ENCODE data around the gene TSKS.

The TSKS gene, protein sequence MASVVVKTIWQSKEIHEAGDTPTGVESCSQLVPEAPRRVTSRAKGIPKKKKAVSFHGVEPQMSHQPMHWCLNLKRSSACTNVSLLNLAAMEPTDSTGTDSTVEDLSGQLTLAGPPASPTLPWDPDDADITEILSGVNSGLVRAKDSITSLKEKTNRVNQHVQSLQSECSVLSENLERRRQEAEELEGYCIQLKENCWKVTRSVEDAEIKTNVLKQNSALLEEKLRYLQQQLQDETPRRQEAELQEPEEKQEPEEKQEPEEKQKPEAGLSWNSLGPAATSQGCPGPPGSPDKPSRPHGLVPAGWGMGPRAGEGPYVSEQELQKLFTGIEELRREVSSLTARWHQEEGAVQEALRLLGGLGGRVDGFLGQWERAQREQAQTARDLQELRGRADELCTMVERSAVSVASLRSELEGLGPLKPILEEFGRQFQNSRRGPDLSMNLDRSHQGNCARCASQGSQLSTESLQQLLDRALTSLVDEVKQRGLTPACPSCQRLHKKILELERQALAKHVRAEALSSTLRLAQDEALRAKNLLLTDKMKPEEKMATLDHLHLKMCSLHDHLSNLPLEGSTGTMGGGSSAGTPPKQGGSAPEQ

DNA sequence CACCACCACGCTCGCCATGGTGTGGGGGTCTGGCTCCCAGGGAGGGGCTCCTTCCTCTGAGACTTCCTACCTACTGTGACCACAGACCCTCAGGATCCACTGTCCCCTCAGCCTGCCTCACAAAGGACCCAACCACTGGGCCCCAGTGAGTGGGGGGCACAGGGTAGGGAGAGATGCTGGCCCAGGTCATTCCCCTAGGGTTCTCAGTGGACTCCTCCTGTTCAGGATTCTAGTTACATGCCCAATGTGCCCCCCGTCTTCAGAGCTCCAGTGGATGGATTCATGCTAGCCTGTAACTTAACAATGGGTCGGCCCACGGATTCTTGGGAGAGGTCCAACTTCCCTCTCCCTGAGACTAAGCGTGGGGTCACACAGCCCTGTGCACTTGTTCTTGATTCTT is at the start of gene TSKS:
Gene TSKS, minus strand, starts transcription at position 77 of the 400 bp plus-strand sequence. Its CDS starts 59 bp downstream, at position 18.
- no peak for DNase-seq

DNA sequence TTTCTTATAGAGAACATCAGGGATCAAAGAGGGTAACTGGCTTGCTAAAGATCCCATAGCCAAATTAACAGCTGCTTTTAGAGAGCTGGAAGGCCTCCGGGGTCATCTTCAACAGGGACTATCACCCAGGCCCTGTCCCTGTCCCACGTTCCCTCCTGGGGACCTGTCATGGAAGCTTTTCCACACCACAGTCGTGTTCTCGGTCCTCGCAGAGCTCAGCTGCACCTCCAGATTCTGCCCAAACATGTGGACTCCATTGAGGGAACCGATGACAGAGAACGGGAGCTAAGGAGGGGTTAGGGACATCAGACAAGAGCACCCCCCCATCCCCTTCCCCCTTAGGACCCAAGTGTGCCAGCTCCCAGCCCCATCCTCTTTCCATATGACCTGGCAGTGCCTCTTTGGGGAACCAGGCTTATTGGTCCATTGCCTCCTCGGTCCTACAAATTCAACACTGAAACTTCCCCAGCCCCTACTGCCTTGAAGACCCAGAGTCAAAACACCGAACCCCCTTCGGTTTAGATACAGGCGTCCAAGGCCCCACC is 49.4 kb upstream of the TSKS start:
- DNase-seq = no peak

DNA sequence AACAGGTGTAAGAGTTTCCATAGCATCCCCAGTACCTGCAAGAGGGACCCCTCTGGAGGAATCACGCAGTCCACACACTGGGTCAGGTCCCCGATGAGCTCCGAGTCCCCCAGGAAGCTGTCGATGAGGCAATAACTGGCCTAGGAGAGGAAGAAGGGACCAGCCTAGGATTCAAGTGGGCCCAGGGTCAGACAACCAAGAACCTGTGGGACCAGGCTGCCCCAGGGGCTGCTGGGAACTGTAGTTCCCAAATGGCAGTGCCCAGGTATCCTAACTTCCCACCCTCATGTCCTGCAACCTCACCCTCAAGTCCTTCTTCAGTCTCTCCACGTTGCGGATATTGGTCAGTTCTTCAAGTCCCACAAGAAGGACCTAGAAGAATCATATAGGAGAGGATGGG is 48.2 kb upstream of the TSKS start:
- DNase-seq = no peak

- no peak for DNase-seq
These were observed 46.9 kb upstream of the TSKS start for GRCh38 chr19:49809941-49810389.

- peak; percentile 81 for DNase-seq
These were observed 46.2 kb upstream of the TSKS start for GRCh38 chr19:49809160-49809940.

GRCh38 chr19:49808711-49809159 is 45.6 kb upstream of the TSKS start:
- DNase-seq = peak; percentile 82

- DNase-seq = no peak
These were observed 45.0 kb upstream of the TSKS start for GRCh38 chr19:49807904-49808675.

- peak; percentile 23 for DNase-seq
These were observed 44.2 kb upstream of the TSKS start for GRCh38 chr19:49807058-49807903.

GRCh38 chr19:49806620-49806959 is 43.5 kb upstream of the TSKS start:
- no peak for DNase-seq

DNA sequence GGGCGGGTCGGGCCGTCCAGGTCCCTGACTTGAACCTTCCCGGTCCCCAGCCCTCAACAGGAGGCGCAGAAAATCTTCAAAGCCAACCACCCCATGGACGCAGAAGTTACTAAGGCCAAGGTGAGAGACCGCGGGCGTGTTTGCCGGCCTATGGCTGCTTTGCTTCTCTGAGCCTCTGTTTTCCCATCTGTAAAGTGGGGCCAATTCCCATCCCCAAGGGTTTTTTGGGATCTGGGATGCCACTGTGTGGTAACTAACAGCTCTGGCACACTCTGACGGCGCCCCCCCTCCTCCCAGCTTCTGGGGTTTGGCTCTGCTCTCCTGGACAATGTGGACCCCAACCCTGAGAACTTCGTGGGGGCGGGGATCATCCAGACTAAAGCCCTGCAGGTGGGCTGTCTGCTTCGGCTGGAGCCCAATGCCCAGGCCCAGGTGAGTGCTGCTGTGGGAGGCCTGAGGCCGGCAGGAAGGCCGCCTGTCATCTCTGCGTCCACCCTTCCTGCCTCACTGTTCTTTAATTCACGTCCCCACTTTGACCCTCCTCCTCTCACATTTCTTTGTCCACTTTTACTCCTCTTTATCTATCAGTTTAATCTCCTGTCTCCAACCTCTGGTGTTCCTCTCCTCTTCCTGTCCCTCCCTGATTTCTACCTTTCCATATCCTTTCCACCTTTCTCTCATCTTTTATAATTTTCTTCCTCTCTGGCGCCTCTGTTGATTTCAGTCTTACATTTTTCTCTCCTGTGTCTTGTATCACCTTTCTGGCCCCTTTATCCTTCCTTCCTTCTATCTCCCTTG is 42.9 kb upstream of the TSKS start:
- no peak for DNase-seq

DNA sequence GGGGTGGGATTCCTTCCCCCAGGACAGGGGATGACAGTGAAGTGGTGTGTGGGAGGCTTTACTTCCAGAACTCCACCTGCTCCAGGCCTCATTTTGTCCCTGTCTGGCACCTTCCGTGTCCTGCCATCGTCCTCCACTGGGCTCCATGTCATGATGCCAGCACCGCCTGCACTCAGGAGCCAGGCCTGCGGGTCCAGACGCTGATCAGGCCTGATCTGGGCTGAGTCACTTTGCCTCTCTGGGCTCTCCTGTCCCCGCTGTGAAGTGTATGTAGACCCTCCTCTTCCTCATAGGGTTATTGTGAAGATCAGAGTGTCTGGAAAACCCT is 40.4 kb upstream of the TSKS start:
- no peak for DNase-seq

GRCh38 chr19:49802836-49803528 is 39.9 kb upstream of the TSKS start:
- DNase-seq = no peak

DNA sequence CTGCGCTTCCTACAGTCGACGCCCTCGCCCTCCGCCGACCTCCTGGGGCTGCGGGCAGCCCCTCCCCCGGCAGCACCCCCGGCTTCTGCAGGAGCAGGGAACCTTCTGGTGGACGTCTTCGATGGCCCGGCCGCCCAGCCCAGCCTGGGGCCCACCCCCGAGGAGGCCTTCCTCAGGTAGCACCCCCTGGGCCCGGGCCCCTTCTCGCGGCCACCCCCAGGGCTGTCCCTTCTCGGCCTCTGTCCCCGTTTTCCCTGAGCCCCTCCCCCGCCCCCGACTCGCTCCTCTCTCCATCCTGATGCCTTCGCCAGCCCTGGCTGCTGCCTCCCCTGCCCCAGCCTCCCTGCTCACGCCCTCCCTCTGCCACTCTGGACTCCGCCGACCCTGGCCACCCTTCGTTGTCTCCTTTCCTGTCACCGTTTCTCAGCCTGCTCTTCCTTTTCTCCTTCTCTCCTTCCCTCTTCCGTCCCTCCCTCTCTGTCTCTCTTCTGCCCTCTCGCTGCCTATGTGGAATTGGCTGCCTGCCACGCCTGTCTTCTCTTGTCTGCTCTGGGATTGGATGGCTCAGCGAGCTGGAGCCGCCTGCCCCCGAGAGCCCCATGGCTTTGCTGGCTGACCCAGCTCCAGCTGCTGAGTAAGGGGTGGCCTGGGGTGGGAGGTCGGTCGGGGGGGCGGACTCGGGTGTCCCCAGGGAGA is 39.0 kb upstream of the TSKS start:
- peak; percentile 41 for DNase-seq

- no peak for DNase-seq
These were observed 38.3 kb upstream of the TSKS start for GRCh38 chr19:49801401-49801888.

DNA sequence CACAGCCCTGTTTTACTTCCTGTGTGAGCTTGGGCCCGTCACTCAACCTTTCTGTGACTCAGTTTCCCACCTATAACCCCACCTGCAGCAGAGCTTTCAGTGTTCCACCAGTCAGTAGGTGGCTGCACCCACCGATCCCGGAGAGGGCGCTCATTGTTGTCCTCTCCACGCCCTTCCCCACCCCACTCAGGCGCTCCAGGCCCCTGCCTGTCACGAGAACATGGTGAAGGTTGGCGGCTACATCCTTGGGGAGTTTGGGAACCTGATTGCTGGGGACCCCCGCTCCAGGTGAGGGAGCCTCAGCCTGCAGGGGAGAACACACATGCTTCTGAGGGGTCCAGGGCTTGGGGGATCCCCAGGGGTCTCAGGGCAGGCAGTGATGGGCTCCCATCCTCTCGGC is 37.7 kb upstream of the TSKS start:
- DNase-seq = no peak

- no peak for DNase-seq
These were observed 36.8 kb upstream of the TSKS start for GRCh38 chr19:49799798-49800376.

DNA sequence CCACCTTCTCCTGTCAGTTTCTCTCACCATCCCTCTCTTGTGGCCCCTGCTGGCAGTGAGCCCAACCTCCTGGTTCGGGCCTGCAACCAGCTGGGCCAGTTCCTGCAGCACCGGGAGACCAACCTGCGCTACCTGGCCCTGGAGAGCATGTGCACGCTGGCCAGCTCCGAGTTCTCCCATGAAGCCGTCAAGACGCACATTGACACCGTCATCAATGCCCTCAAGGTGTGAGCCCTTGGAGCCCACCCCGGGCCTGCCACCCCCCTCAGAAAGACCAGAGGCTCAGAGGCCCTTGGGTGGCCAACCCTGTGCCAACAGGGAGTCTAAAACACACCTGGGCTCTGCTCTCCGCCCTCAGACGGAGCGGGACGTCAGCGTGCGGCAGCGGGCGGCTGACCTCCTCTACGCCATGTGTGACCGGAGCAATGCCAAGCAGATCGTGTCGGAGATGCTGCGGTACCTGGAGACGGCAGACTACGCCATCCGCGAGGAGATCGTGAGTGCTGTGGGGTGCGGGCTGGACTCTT is 36.2 kb upstream of the TSKS start:
- DNase-seq = no peak

- DNase-seq = no peak
These were observed 35.5 kb upstream of the TSKS start for GRCh38 chr19:49798574-49798973.

DNA sequence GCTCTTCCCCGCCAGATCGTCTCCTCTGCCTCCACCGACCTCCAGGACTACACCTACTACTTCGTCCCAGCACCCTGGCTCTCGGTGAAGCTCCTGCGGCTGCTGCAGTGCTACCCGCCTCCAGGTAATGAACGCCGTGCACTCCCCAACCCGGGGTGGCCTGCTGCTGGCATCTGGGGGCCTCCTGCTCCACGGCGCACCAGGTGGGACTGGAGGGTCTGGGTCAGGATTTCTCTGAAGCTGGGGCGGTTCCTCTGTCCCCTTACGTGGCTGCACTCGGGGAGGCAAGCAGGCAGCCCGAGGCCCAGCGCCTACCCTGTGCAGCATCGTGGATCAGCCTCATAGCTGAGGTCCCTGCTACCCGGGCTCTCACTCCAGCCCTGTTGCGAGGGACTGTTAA is 32.5 kb upstream of the TSKS start:
- no peak for DNase-seq
